ENCODE results near the gene CAV1. TPM values are rescaled to one million over a fixed set of nuclear protein-coding genes. Genes with fewer than 3 reads are reported as not detected.
"Not testable (repeated sequence)": the region's sequence is repeated elsewhere in the genome, so short reads cannot be mapped to it uniquely, and the experiment has no call there.

Gene CAV1
- total RNA-seq, 1 donor from 2014 or later: 157 TPM

- no peak overlapping the region for H3K4me3 ChIP-seq (ENCODE audit: low read depth, low read length)
- no peaks in the 10 kb centered on the region for H3K36me3 ChIP-seq (ENCODE audit: control insufficient read depth, insufficient read depth, low read length)
- no peak for TF ChIP-seq CTCF (IDR thresholded peaks at IDR 0.05; ENCODE audit: insufficient read depth, low read length, severe bottlenecking)
- DNase-seq (ENCODE audit: low read depth): no peak
- FAIRE-seq: no peak
- H3K27me3 ChIP-seq (ENCODE audit: control insufficient read depth, insufficient read depth, low read length): no peaks in the 10 kb centered on the region
These were observed 58.1 kb downstream of the CAV1 start for GRCh38 chr7:116582806-116583444.

GRCh38 chr7:116583653-116584052, 58.8 kb downstream of the CAV1 start:
- Histone ChIP-seq H3K27me3 (ENCODE audit: control insufficient read depth, insufficient read depth, low read length) (no peaks in the 10 kb centered on the region), H3K4me3 (ENCODE audit: low read depth, low read length) (no peak overlapping the region), H3K36me3 (ENCODE audit: control insufficient read depth, insufficient read depth, low read length) (no peaks in the 10 kb centered on the region)
- FAIRE-seq (no peak), DNase-seq (ENCODE audit: low read depth) (no peak)
- no peak for TF ChIP-seq CTCF (IDR thresholded peaks at IDR 0.05; ENCODE audit: insufficient read depth, low read length, severe bottlenecking)

GRCh38 chr7:116584721-116585120, 59.9 kb downstream of the CAV1 start:
- no peak for DNase-seq (ENCODE audit: low read depth)
- no peak for TF ChIP-seq CTCF (IDR thresholded peaks at IDR 0.05; ENCODE audit: insufficient read depth, low read length, severe bottlenecking)
- Histone ChIP-seq H3K27me3 (ENCODE audit: control insufficient read depth, insufficient read depth, low read length) (no peaks in the 10 kb centered on the region), H3K4me3 (ENCODE audit: low read depth, low read length) (no peak overlapping the region), H3K36me3 (ENCODE audit: control insufficient read depth, insufficient read depth, low read length) (no peaks in the 10 kb centered on the region)
- no peak for FAIRE-seq

- H3K36me3 ChIP-seq (ENCODE audit: control insufficient read depth, insufficient read depth, low read length): no peaks in the 10 kb centered on the region
- FAIRE-seq (no peak), DNase-seq (ENCODE audit: low read depth) (no peak)
- H3K27me3 ChIP-seq (ENCODE audit: control insufficient read depth, insufficient read depth, low read length): no peaks in the 10 kb centered on the region
- H3K4me3 ChIP-seq (ENCODE audit: low read depth, low read length): no peak overlapping the region
- TF ChIP-seq CTCF (IDR thresholded peaks at IDR 0.05; ENCODE audit: insufficient read depth, low read length, severe bottlenecking): no peak
These were observed 60.6 kb downstream of the CAV1 start for GRCh38 chr7:116585392-116585791.

- DNase-seq (ENCODE audit: low read depth) (no peak), FAIRE-seq (no peak)
- TF ChIP-seq CTCF (IDR thresholded peaks at IDR 0.05; ENCODE audit: insufficient read depth, low read length, severe bottlenecking): no peak
- H3K4me3 ChIP-seq (ENCODE audit: low read depth, low read length): no peak overlapping the region
- no peaks in the 10 kb centered on the region for H3K36me3 ChIP-seq (ENCODE audit: control insufficient read depth, insufficient read depth, low read length)
- no peaks in the 10 kb centered on the region for H3K27me3 ChIP-seq (ENCODE audit: control insufficient read depth, insufficient read depth, low read length)
These were observed 61.1 kb downstream of the CAV1 start for GRCh38 chr7:116585967-116586366.

- DNase-seq (ENCODE audit: low read depth); H3K36me3 ChIP-seq (ENCODE audit: control insufficient read depth, insufficient read depth, low read length); FAIRE-seq; H3K27me3 ChIP-seq (ENCODE audit: control insufficient read depth, insufficient read depth, low read length); H3K4me3 ChIP-seq (ENCODE audit: low read depth, low read length): not testable (repeated sequence)
These were observed 62.4 kb downstream of the CAV1 start for GRCh38 chr7:116587200-116587599.
